Heart left ventricle (tissue), 13 donors: Measurements from ENCODE around the gene CYB5A.

Experiments
- POLR2A ChIP-seq, 2 donors: fragments of 450-650 bp; IDR thresholded peaks; one replicate each; pipeline ENCODE4 v1.6.1; 2017; ENCODE audit warnings: antibody characterized with exemption in 2 of 2, mild to moderate bottlenecking in 2 of 2, moderate library complexity in 2 of 2
- TF ChIP-seq, protein P1 (sequence below), 12 donors: fragments of 200-600 bp; sonication (generic) in 4 of 12; IDR thresholded peaks; one replicate each; pipeline versions ENCODE4 v1.5.0 to v1.8.0; 2018 to 2022; ENCODE audit warnings: antibody characterized with exemption in 12 of 12, mild to moderate bottlenecking in 5 of 12
- donor health status: ischemic (EF 13 %, LVEDD 7.1; RV severe dilation, severe dysfunction).
- donor health status: DM: no; HTN: yes; CAD: no.
- donor health status: DM: no; HTN: no; CAD: no.
- donor health status: ischemic (EF 25% LVEDD 6.9; RV normal size, moderate dysfunction).
- donor health status: ischemic (EF 25% LVEDD 5.7; RV mildly dilated, moderate dysfunction).
- donor health status: ischemic (EF 35%, LVEDD 5.7; RV mildly dilated, moderate dysfunction).
- donor health status: nonischemic (EF 11% LVEDD 7.7; RV severe dilation, severe dysfunction).
- donor health status: DM: yes; HTN: yes; CAD: no.
- donor health status: PGD.
- donor health status: ischemic (EF 29% LVEDD 5.4; RV normal size, mild dysfunction).
- donor health status: nonischemic (EF 23%, LVEDD 6.1; RV moderate dilation, normal function).

DNA sequence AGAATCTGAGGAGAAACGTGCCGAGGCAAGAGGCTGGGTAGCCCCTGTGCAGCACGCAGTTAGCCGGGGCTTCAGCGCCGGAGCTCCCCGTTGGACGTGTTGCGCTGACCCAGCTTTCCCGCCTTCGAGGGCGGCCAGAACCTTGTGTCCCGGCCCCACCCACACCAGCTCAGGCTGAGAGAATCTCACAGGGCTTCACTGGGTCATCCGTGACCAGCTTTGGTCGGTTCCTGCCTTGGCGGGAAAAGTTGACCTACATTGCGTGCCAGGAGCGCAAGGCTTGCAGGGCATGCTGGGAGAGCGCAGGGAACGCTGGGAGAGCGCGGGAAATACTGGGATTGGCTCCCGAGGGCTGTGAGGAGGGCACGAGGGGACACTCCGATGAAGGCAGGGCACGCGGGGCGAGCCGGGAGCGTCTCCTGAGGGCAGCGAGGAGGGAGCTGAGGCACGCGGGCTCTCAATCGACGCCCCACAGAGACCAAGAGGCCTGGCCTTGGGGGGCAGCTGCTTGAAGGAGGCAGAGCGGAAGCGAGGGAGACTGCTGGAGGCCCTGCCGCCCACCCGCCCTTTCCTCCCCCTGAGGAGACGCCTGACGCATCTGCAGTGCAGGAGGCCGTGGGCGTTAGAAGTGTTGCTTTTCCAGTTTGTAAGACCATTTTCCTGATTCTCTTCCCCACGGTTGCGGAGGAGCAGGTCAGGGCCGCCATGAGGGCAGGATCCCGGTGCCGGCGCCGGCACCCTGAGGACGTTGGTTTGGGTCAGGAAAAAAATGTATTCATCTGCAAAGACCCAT is 23.9 kb upstream of the CYB5A start, which contains the start of gene C18orf63:
- TF ChIP-seq, protein P1, sequence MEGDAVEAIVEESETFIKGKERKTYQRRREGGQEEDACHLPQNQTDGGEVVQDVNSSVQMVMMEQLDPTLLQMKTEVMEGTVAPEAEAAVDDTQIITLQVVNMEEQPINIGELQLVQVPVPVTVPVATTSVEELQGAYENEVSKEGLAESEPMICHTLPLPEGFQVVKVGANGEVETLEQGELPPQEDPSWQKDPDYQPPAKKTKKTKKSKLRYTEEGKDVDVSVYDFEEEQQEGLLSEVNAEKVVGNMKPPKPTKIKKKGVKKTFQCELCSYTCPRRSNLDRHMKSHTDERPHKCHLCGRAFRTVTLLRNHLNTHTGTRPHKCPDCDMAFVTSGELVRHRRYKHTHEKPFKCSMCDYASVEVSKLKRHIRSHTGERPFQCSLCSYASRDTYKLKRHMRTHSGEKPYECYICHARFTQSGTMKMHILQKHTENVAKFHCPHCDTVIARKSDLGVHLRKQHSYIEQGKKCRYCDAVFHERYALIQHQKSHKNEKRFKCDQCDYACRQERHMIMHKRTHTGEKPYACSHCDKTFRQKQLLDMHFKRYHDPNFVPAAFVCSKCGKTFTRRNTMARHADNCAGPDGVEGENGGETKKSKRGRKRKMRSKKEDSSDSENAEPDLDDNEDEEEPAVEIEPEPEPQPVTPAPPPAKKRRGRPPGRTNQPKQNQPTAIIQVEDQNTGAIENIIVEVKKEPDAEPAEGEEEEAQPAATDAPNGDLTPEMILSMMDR (IDR thresholded peaks at IDR 0.05), result no peak
- TF ChIP-seq POLR2A (IDR thresholded peaks at IDR 0.05), result no peak
